ENCODE results near the gene AKAP12. TPM values are rescaled to one million over a fixed set of nuclear protein-coding genes. Genes with fewer than 3 reads are reported as not detected.

Gene AKAP12
- polyA plus RNA-seq, 1 donor (not counting 4 experiments of a cell fraction or from before 2014, with no cell fraction given), result 0.56 TPM

DNA sequence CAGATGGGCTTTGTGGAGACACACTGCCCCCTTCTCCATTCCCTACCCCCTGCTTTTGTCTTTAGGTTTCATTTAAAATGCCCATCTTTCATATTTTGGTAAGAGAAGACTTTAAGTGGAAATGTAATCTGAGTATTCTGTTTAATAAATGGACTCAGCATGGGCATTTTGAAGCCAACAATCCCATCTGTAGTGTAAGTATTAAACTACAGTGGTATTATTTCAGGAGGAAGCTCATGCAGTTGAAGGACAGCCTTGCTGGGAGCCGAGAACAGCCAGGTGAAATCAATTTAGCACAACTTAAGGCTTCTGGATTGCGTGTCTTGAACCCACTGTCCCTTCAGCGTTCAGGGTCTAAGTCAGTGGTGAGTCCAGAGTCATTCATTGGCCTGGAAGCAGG is 63.5 kb downstream of the AKAP12 start:
- FAIRE-seq, result no peak
- Histone ChIP-seq H3K4me2 (ENCODE audit: control insufficient read depth, extremely low read depth, insufficient read depth, low read depth, low read length) (no peak overlapping the region), H2AFZ (ENCODE audit: control insufficient read depth, low read length) (no peak overlapping the region), H3K79me2 (ENCODE audit: control insufficient read depth, insufficient read depth, low read length) (no peaks in the 10 kb centered on the region), H3K4me3 (ENCODE audit: control insufficient read depth in 2 of 3, extremely low read depth in 1 of 3, insufficient read depth in 2 of 3, low read depth in 1 of 3, low read length in 3 of 3) (no peak overlapping the region), H3K9ac (ENCODE audit: control insufficient read depth, extremely low read depth, insufficient read depth, low read length) (no peak overlapping the region), H3K36me3 (ENCODE audit: control insufficient read depth in 2 of 2, extremely low read depth in 1 of 2, insufficient read depth in 2 of 2, low read length in 2 of 2) (no peaks in the 10 kb centered on the region), H3K4me1 (ENCODE audit: control insufficient read depth, extremely low read depth, insufficient read depth, low read length) (no peaks in the 10 kb centered on the region), H3K27ac (ENCODE audit: control insufficient read depth, insufficient read depth, low read length) (no peak overlapping the region), H3K9me3 (ENCODE audit: control insufficient read depth, low read depth, low read length) (no peaks in the 10 kb centered on the region), H3K9me1 (ENCODE audit: control insufficient read depth, extremely low read depth, insufficient read depth, low read length) (no peaks in the 10 kb centered on the region), H4K20me1 (ENCODE audit: control insufficient read depth, extremely low read depth, insufficient read depth, low read length) (no peaks in the 10 kb centered on the region), H3K27me3 (ENCODE audit: control insufficient read depth, extremely low read depth, insufficient read depth, low read length) (no peaks in the 10 kb centered on the region)
- dilution Hi-C loops (cut with MboI; ENCODE audit: extremely low pct_ligation_motif_present, low sequenced_read_pairs), result no loop called here
- TF ChIP-seq, protein P1, sequence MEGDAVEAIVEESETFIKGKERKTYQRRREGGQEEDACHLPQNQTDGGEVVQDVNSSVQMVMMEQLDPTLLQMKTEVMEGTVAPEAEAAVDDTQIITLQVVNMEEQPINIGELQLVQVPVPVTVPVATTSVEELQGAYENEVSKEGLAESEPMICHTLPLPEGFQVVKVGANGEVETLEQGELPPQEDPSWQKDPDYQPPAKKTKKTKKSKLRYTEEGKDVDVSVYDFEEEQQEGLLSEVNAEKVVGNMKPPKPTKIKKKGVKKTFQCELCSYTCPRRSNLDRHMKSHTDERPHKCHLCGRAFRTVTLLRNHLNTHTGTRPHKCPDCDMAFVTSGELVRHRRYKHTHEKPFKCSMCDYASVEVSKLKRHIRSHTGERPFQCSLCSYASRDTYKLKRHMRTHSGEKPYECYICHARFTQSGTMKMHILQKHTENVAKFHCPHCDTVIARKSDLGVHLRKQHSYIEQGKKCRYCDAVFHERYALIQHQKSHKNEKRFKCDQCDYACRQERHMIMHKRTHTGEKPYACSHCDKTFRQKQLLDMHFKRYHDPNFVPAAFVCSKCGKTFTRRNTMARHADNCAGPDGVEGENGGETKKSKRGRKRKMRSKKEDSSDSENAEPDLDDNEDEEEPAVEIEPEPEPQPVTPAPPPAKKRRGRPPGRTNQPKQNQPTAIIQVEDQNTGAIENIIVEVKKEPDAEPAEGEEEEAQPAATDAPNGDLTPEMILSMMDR (optimal IDR thresholded peaks at IDR 0.05 in 1 of 3, IDR thresholded peaks at IDR 0.05 in 1 of 3, conservative IDR thresholded peaks at IDR 0.05 in 1 of 3; ENCODE audit: extremely low read depth in 1 of 3, insufficient read depth in 2 of 3, low read length in 3 of 3), result no peak
- no peak for TF ChIP-seq EZH2 (IDR thresholded peaks at IDR 0.05; ENCODE audit: low read length)
- no peak for DNase-seq (ENCODE audit: low read depth, low spot score)

GRCh38 chr6:151306269-151306783 is 66.6 kb downstream of the AKAP12 start:
- Histone ChIP-seq H3K79me2 (ENCODE audit: control insufficient read depth, insufficient read depth, low read length) (no peaks in the 10 kb centered on the region), H3K27me3 (ENCODE audit: control insufficient read depth, extremely low read depth, insufficient read depth, low read length) (no peaks in the 10 kb centered on the region), H3K4me1 (ENCODE audit: control insufficient read depth, extremely low read depth, insufficient read depth, low read length) (no peaks in the 10 kb centered on the region), H4K20me1 (ENCODE audit: control insufficient read depth, extremely low read depth, insufficient read depth, low read length) (no peaks in the 10 kb centered on the region), H3K9me3 (ENCODE audit: control insufficient read depth, low read depth, low read length) (no peaks in the 10 kb centered on the region), H3K9me1 (ENCODE audit: control insufficient read depth, extremely low read depth, insufficient read depth, low read length) (no peaks in the 10 kb centered on the region), H3K27ac (ENCODE audit: control insufficient read depth, insufficient read depth, low read length) (no peak overlapping the region), H3K4me3 (ENCODE audit: control insufficient read depth in 2 of 3, extremely low read depth in 1 of 3, insufficient read depth in 2 of 3, low read depth in 1 of 3, low read length in 3 of 3) (no peak overlapping the region), H3K36me3 (ENCODE audit: control insufficient read depth in 2 of 2, extremely low read depth in 1 of 2, insufficient read depth in 2 of 2, low read length in 2 of 2) (no peaks in the 10 kb centered on the region), H3K4me2 (ENCODE audit: control insufficient read depth, extremely low read depth, insufficient read depth, low read depth, low read length) (no peak overlapping the region), H2AFZ (ENCODE audit: control insufficient read depth, low read length) (no peak overlapping the region), H3K9ac (ENCODE audit: control insufficient read depth, extremely low read depth, insufficient read depth, low read length) (no peak overlapping the region)
- DNase-seq (ENCODE audit: low read depth, low spot score), result no peak
- FAIRE-seq, result no peak
- TF ChIP-seq EZH2 (IDR thresholded peaks at IDR 0.05; ENCODE audit: low read length), result no peak
- TF ChIP-seq, protein P1 (optimal IDR thresholded peaks at IDR 0.05 in 1 of 3, IDR thresholded peaks at IDR 0.05 in 1 of 3, conservative IDR thresholded peaks at IDR 0.05 in 1 of 3; ENCODE audit: extremely low read depth in 1 of 3, insufficient read depth in 2 of 3, low read length in 3 of 3), result no peak
- dilution Hi-C loops (cut with MboI; ENCODE audit: extremely low pct_ligation_motif_present, low sequenced_read_pairs), result no loop called here
